ENCODE data around the gene TMEM11.
"Not testable (repeated sequence)": the region's sequence is repeated elsewhere in the genome, so short reads cannot be mapped to it uniquely, and the experiment has no call there.

The TMEM11 gene

GRCh38 chr17:21212826-21213637 lies 929 bp downstream of the TMEM11 start:
- DNase-seq (ENCODE audit: insufficient read length, low spot score) (no peak), FAIRE-seq (peak; percentile 66)

GRCh38 chr17:21211825-21212479 lies 2.0 kb downstream of the TMEM11 start:
- no peak for DNase-seq (ENCODE audit: insufficient read length, low spot score)
- peak; percentile 92 for FAIRE-seq

- DNase-seq (ENCODE audit: insufficient read length, low spot score) = no peak
- FAIRE-seq = peak; percentile 51
Observed at GRCh38 chr17:21210411-21211076, 3.4 kb downstream of the TMEM11 start.

GRCh38 chr17:21209511-21210175 lies 4.3 kb downstream of the TMEM11 start:
- FAIRE-seq = peak; percentile 85
- no peak for DNase-seq (ENCODE audit: insufficient read length, low spot score)

GRCh38 chr17:21208352-21208751 lies 5.6 kb downstream of the TMEM11 start:
- DNase-seq (ENCODE audit: insufficient read length, low spot score) (no peak), FAIRE-seq (peak; percentile 55)

- FAIRE-seq (peak; percentile 58), DNase-seq (ENCODE audit: insufficient read length, low spot score) (no peak)
Observed at GRCh38 chr17:21204935-21205334, 9.0 kb downstream of the TMEM11 start.

GRCh38 chr17:21202512-21202911 lies 11.4 kb downstream of the TMEM11 start:
- peak; percentile 84 for FAIRE-seq
- DNase-seq (ENCODE audit: insufficient read length, low spot score) = no peak

GRCh38 chr17:21201874-21202273 lies 12.1 kb downstream of the TMEM11 start:
- FAIRE-seq = no peak
- no peak for DNase-seq (ENCODE audit: insufficient read length, low spot score)

- DNase-seq (ENCODE audit: insufficient read length, low spot score) (no peak), FAIRE-seq (peak; percentile 86)
Observed at GRCh38 chr17:21201298-21201595, 12.7 kb downstream of the TMEM11 start.

- DNase-seq (ENCODE audit: insufficient read length, low spot score) (no peak), FAIRE-seq (peak; percentile 97)
Observed at GRCh38 chr17:21200590-21201297, 13.2 kb downstream of the TMEM11 start.

GRCh38 chr17:21199856-21200255 lies 14.1 kb downstream of the TMEM11 start:
- no peak for DNase-seq (ENCODE audit: insufficient read length, low spot score)
- FAIRE-seq = no peak

- FAIRE-seq (peak; percentile 72), DNase-seq (ENCODE audit: insufficient read length, low spot score) (no peak)
Observed at GRCh38 chr17:21199311-21199710, 14.7 kb downstream of the TMEM11 start.

- no peak for DNase-seq (ENCODE audit: insufficient read length, low spot score)
- FAIRE-seq = peak; percentile 82
Observed at GRCh38 chr17:21198411-21198810, 15.6 kb downstream of the TMEM11 start.

- no peak for FAIRE-seq
- no peak for DNase-seq (ENCODE audit: insufficient read length, low spot score)
Observed at GRCh38 chr17:21196126-21196525, 17.8 kb downstream of the TMEM11 start.

- no peak for DNase-seq (ENCODE audit: insufficient read length, low spot score)
- FAIRE-seq = peak; percentile 9
Observed at GRCh38 chr17:21194703-21195102, 19.3 kb downstream of the TMEM11 start.

- peak; percentile 44 for FAIRE-seq
- DNase-seq (ENCODE audit: insufficient read length, low spot score) = no peak
Observed at GRCh38 chr17:21194226-21194625, 19.7 kb downstream of the TMEM11 start.

GRCh38 chr17:21193031-21193430 lies 20.9 kb downstream of the TMEM11 start:
- DNase-seq (ENCODE audit: insufficient read length, low spot score) = no peak

GRCh38 chr17:21192414-21192813 lies 21.5 kb downstream of the TMEM11 start:
- not testable (repeated sequence) for FAIRE-seq; DNase-seq (ENCODE audit: insufficient read length, low spot score)

More at GRCh38 chr17:21193031-21193430, 20.9 kb downstream of the TMEM11 start:
- FAIRE-seq = no peak

- FAIRE-seq (no peak), DNase-seq (ENCODE audit: insufficient read length, low spot score) (no peak)
Observed at GRCh38 chr17:21191698-21192097, 22.3 kb downstream of the TMEM11 start.

- no peak for DNase-seq (ENCODE audit: insufficient read length, low spot score)
Observed at GRCh38 chr17:21190078-21190477, 23.9 kb downstream of the TMEM11 start.

More at GRCh38 chr17:21190078-21190477, 23.9 kb downstream of the TMEM11 start:
- no peak for FAIRE-seq

All from HTR-8/SVneo (cell line).